K562 (cell line): ENCODE results near the gene PIK3R2. TPM values are rescaled to one million over a fixed set of nuclear protein-coding genes. Genes with fewer than 3 reads are reported as not detected.
A peak's percentile ranks its signal among the peaks of the same experiment; 100 is the strongest.

Source experiments
- CEBPG ChIP-seq, 3 experiments: fragments of 200-800 bp in 1 of 3; sonication (Bioruptor generic) in 1 of 3; sonication (generic) in 1 of 3; formaldehyde crosslinking in 1 of 3; IDR thresholded peaks in 2 of 3; conservative IDR thresholded peaks in 1 of 3; 2 replicates each; pipeline versions ENCODE4 v1.6.1 to v1.8.0; 2016 to 2022; ENCODE audit warnings: missing compliant biosample characterization in 2 of 3, missing genetic modification characterization in 2 of 3, mild to moderate bottlenecking in 1 of 3, missing genetic modification reagents in 1 of 3
- CREM ChIP-seq: IDR thresholded peaks from 2 replicates; pipeline ENCODE4 v1.6.1; 2014; ENCODE audit warnings: antibody characterized with exemption, low read depth
- DEAF1 ChIP-seq: fragments of 450-650 bp; formaldehyde crosslinking; IDR thresholded peaks from 2 replicates; pipeline ENCODE4 v1.4.0; 2020; ENCODE audit warnings: mild to moderate bottlenecking, moderate library complexity
- E2F6 ChIP-seq, 2 experiments: IDR thresholded peaks; 2 replicates each; pipeline ENCODE4 v1.6.1; 2011; ENCODE audit warnings: borderline replicate concordance in 1 of 2, control low read depth in 1 of 2, low read depth in 1 of 2, low read length in 1 of 2, mild to moderate bottlenecking in 1 of 2, mixed read lengths in 1 of 2, moderate library complexity in 1 of 2; ENCODE audit not compliant: insufficient read depth in 1 of 2, insufficient read length in 1 of 2, poor library complexity in 1 of 2, severe bottlenecking in 1 of 2; ENCODE audit errors: extremely low read depth in 1 of 2
- HMGN3 ChIP-seq: IDR thresholded peaks from 2 replicates; pipeline ENCODE4 v1.6.1; 2011; ENCODE audit warnings: borderline replicate concordance, low read depth, mild to moderate bottlenecking, mixed read lengths, low read length; ENCODE audit not compliant: insufficient read length; ENCODE audit errors: extremely low read depth
- MBD2 ChIP-seq: sonication (generic); IDR thresholded peaks from 2 replicates; pipeline ENCODE4 v1.6.1; 2016; ENCODE audit warnings: low read depth, borderline replicate concordance
- MEF2A ChIP-seq: IDR thresholded peaks from 2 replicates; pipeline ENCODE4 v1.6.1; 2011; ENCODE audit warnings: low read depth, mild to moderate bottlenecking, low read length, moderate library complexity; ENCODE audit not compliant: control insufficient read depth
- PHF21A ChIP-seq: fragments of 450-650 bp; IDR thresholded peaks from 2 replicates; pipeline ENCODE4 v1.6.1; 2017; ENCODE audit warnings: low read depth, borderline replicate concordance
- POLR2AphosphoS5 ChIP-seq: IDR thresholded peaks from 2 replicates; pipeline ENCODE4 v1.6.1; 2011; ENCODE audit warnings: mild to moderate bottlenecking, low read depth, low read length, moderate library complexity; ENCODE audit not compliant: control insufficient read depth, insufficient read depth
- POLR3A ChIP-seq: IDR thresholded peaks from 2 replicates; pipeline ENCODE4 v1.6.1; 2011; ENCODE audit warnings: borderline replicate concordance, mild to moderate bottlenecking, moderate library complexity; ENCODE audit not compliant: insufficient read length, insufficient read depth; ENCODE audit errors: extremely low read depth
- RBM34 ChIP-seq: fragments of 200-400 bp; formaldehyde crosslinking; IDR thresholded peaks from 2 replicates; pipeline ENCODE4 v1.6.1; 2018; ENCODE audit warnings: low read length, borderline replicate concordance; ENCODE audit not compliant: insufficient read depth
- RCOR1 ChIP-seq, 2 experiments: IDR thresholded peaks; 2 replicates each; pipeline ENCODE4 v1.6.1; 2012; ENCODE audit warnings: low read depth in 2 of 2, low read length in 2 of 2, borderline replicate concordance in 1 of 2, improper control_type of control experiment in 1 of 2
- SIN3A ChIP-seq, 2 experiments: fragments of 150-350 bp in 1 of 2; IDR thresholded peaks; 2 replicates each; pipeline ENCODE4 v1.6.1; 2011 to 2016; ENCODE audit warnings: borderline replicate concordance in 2 of 2, low read depth in 2 of 2, low read length in 2 of 2, mild to moderate bottlenecking in 2 of 2, moderate library complexity in 2 of 2; ENCODE audit not compliant: control insufficient read depth in 1 of 2
- VEZF1 ChIP-seq: fragments of 200-800 bp; sonication (Bioruptor generic); IDR thresholded peaks from 2 replicates; pipeline ENCODE4 v1.6.1; 2017; ENCODE audit warnings: missing genetic modification characterization, missing compliant biosample characterization
- ZBTB26 ChIP-seq: fragments of 450-650 bp; formaldehyde crosslinking; IDR thresholded peaks from 2 replicates; pipeline ENCODE4 v1.4.0; 2022; ENCODE audit warnings: missing genetic modification characterization
- ZNF395 ChIP-seq: fragments of 200-800 bp; sonication (Bioruptor generic); IDR thresholded peaks from 2 replicates; pipeline ENCODE4 v1.6.1; 2017; ENCODE audit warnings: missing genetic modification characterization, missing compliant biosample characterization
- polyA plus RNA-seq, 8 experiments: library from polyadenylated mRNA; depleted of rRNA in 4 of 8; stranded (reverse) in 5 of 8; unstranded in 3 of 8; fragments of >200 nt; fragmentation: Nextera tagmentation in 2 of 8; fragmentation: Illumina TruSeq in 1 of 8; extraction: Ambion mirVana in 2 of 8; extraction: Trizol in 1 of 8; gene quantifications; 2 replicates each; pipeline versions ENCODE4 v1.2.1 to v1.2.3, GENCODE V29; 2011 to 2014; ENCODE audit warnings: inconsistent platforms in 1 of 8, missing spikeins in 1 of 8
- total RNA-seq, 7 experiments: library from RNA; depleted of rRNA in 6 of 7; stranded (reverse); fragments of >200 nt in 6 of 7; fragmentation: Illumina TruSeq in 2 of 7; extraction: Trizol in 2 of 7; gene quantifications; 2 replicates each; pipeline versions ENCODE4 v1.2.1 to v1.2.3, GENCODE V29; 2011 to 2021; ENCODE audit warnings: low replicate concordance in 1 of 7

PIK3R2 gene
- total and polyA plus RNA-seq, 9 of the 15 experiments (the other 6 are each of a cell fraction or from before 2014, with no cell fraction given), result 0.39 to 37.9 (median 5.3) TPM

- TF ChIP-seq ZBTB26 (CRISPR knock-in tag) (no peak), RCOR1 (IDR thresholded peaks at IDR 0.05; ENCODE audit: borderline replicate concordance in 1 of 2, low read depth in 2 of 2, low read length in 2 of 2) (peak in 1 of 2 experiments; percentile 66; a peak in 2 of 4 replicates), MEF2A (no peak), ZNF395 (CRISPR knock-in tag) (peak; percentile 98), POLR2AphosphoS5 (peak; percentile 58; the same call in 1 of the 2 replicates), CEBPG (CRISPR knock-in tag; IDR thresholded peaks at IDR 0.05) (peak; percentile 40), CEBPG (tag; conservative IDR thresholded peaks at IDR 0.05 in 1 of 2, IDR thresholded peaks at IDR 0.05 in 1 of 2) (peak; percentile 74 to 92), HMGN3 (peak; percentile 60), DEAF1 (no peak), CREM (peak; percentile 94), VEZF1 (CRISPR knock-in tag) (peak; percentile 87), E2F6 (IDR thresholded peaks at IDR 0.05; ENCODE audit: borderline replicate concordance in 1 of 2, extremely low read depth in 1 of 2, insufficient read depth in 1 of 2, insufficient read length in 1 of 2, low read depth in 1 of 2, low read length in 1 of 2, poor library complexity in 1 of 2, severe bottlenecking in 1 of 2) (peak in 1 of 2 experiments; percentile 37), MBD2 (peak; percentile 100), PHF21A (peak; percentile 78; the same call in 1 of the 2 replicates), SIN3A (IDR thresholded peaks at IDR 0.05; ENCODE audit: borderline replicate concordance in 2 of 2, control insufficient read depth in 1 of 2, low read depth in 2 of 2, low read length in 2 of 2) (peak; percentile 32 to 54; a peak in 3 of 4 replicates), POLR3A (no peak), RBM34 (0 out of 2 replicates have a peak, but pooled peaks have one; percentile 42)
These were observed 39.9 kb downstream of the PIK3R2 start, which contains the start of gene MPV17L2 (continued) for GRCh38 chr19:18192673-18193387.
